GM23338 (cell line): ENCODE measurements around the gene LRFN4.

Experiments
- CREB1 ChIP-seq: fragments of 250-450 bp; sonication (Bioruptor Pico); IDR thresholded peaks from 2 replicates; pipeline ENCODE4 v1.5.0; 2020; ENCODE audit warnings: low read depth, mild to moderate bottlenecking, moderate library complexity
- CTCF ChIP-seq, 2 experiments: fragments of 200-600 bp in 1 of 2; sonication (generic) in 1 of 2; conservative IDR thresholded peaks; 2 replicates each; pipeline versions ENCODE4 v1.5.1 to v1.6.1; 2016 to 2017; ENCODE audit warnings: antibody characterized with exemption in 2 of 2, low read depth in 2 of 2, mild to moderate bottlenecking in 2 of 2, moderate library complexity in 1 of 2
- EZH2 ChIP-seq: fragments of 200-600 bp; sonication (generic); IDR thresholded peaks from one replicate; pipeline ENCODE4 v1.8.0; 2017; ENCODE audit warnings: antibody characterized with exemption, mild to moderate bottlenecking, low read depth; ENCODE audit not compliant: unreplicated experiment
- EZH2phosphoT487 ChIP-seq: fragments of 200-600 bp; sonication (generic); IDR thresholded peaks from one replicate; pipeline ENCODE4 v1.8.1; 2018; ENCODE audit warnings: antibody characterized with exemption; ENCODE audit not compliant: unreplicated experiment
- JUNB ChIP-seq: IDR thresholded peaks from one replicate; pipeline ENCODE4 v1.6.1; 2016; ENCODE audit warnings: antibody characterized with exemption; ENCODE audit not compliant: unreplicated experiment
- POLR2AphosphoS5 ChIP-seq: IDR thresholded peaks from 2 replicates; pipeline ENCODE4 v1.6.1; 2016; ENCODE audit warnings: antibody characterized with exemption, low read depth
- REST ChIP-seq: IDR thresholded peaks from one replicate; pipeline ENCODE4 v1.6.1; 2018; ENCODE audit warnings: antibody characterized with exemption; ENCODE audit not compliant: unreplicated experiment

GRCh38 chr11:66852466-66853241 is 4.2 kb upstream of the LRFN4 start:
- TF ChIP-seq CTCF (conservative IDR thresholded peaks at IDR 0.05; ENCODE audit: low read depth in 2 of 2), result peak in 1 of 2 experiments; percentile 33; a peak in 2 of 4 replicates
- TF ChIP-seq CREB1 (CRISPR knock-in tag), result no peak
- no peak for TF ChIP-seq POLR2AphosphoS5
- TF ChIP-seq EZH2, result no peak
- TF ChIP-seq EZH2phosphoT487, result no peak
- TF ChIP-seq JUNB, result no peak
- no peak for TF ChIP-seq REST
